Measurements from ENCODE around the gene SIRT2.

Gene SIRT2

GRCh38 chr19:38851622-38852230 is 47.7 kb downstream of the SIRT2 start:
- DNase-seq (ENCODE audit: low read depth), result no peak
- peak overlapping the region; percentile 68 for H3K4me3 ChIP-seq (ENCODE audit: low read depth, low read length)
- no peak for TF ChIP-seq CTCF (IDR thresholded peaks at IDR 0.05; ENCODE audit: control insufficient read depth, extremely low read depth, insufficient read depth)

DNA sequence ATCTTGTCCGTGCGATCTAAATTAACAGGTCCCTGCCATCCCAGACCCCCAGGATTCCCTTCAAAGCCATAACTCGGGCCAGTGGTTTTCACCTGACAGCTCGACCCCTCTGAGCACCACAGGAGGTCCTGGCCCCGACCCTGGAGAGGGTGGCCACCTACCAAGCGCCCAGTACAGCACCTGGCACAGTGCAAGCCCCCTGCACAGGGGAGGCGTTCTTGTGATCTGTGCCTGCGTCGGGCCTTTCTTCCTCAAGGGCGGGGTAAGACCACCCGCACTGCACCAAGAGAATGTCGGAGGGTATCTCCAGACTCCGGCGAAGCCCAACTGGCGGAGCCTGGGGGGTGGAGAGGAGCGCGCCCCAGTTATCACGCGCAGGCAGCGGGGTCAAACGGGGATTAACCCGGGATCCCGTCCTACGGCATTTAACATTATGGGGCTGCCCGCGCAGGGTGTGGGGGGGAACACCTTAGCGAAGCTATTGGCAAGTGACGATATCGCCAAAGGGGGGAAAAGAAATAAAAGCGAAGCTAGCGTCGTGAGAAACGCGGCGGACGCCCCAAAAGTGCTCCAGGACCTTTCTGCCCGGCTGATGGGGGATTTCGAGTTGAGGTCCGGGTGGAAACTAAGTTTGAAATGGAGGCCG is 48.3 kb downstream of the SIRT2 start:
- no peak for DNase-seq (ENCODE audit: low read depth)
- TF ChIP-seq CTCF (IDR thresholded peaks at IDR 0.05; ENCODE audit: control insufficient read depth, extremely low read depth, insufficient read depth), result no peak
- H3K4me3 ChIP-seq (ENCODE audit: low read depth, low read length), result peak overlapping the region; percentile 68

DNA sequence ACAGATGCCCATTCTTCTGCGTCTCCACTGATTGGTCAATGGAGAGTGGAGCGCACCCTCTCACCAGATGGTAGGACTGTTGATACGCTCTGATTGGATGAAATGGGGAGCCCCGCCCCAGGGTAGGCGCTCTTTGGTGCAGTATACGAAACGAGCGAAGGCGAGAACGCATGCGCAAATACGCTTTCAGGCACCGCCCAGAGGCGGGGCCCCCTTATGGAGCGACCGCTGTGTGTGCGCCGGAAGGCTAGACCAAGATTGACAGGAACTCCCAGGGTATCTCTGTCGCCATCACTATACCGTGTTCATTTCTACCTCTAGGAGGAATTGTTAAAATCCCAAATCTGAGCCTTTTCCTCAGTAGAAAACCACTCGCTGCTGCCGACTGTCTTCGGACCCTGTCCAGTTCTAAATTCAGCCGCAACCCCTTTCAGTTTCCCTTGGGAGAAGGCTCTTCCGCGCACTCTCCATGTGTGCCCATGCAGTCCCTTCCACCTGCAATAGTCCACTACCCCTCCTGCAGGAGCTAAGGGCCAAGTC is 48.9 kb downstream of the SIRT2 start:
- DNase-seq (ENCODE audit: low read depth), result no peak
- H3K4me3 ChIP-seq (ENCODE audit: low read depth, low read length), result peak overlapping the region; percentile 68
- TF ChIP-seq CTCF (IDR thresholded peaks at IDR 0.05; ENCODE audit: control insufficient read depth, extremely low read depth, insufficient read depth), result no peak

GRCh38 chr19:38849860-38850435 is 49.5 kb downstream of the SIRT2 start, which contains the start of gene HNRNPL:
HNRNPL (minus strand) TSS chr19:38849986; CDS start chr19:38849966, 20 bp downstream.
- DNase-seq (ENCODE audit: low read depth), result peak; percentile 100
- peak within 1 kb of the TSS; percentile 68 for H3K4me3 ChIP-seq (ENCODE audit: low read depth, low read length)
- peak; percentile 53 for TF ChIP-seq CTCF (IDR thresholded peaks at IDR 0.05; ENCODE audit: control insufficient read depth, extremely low read depth, insufficient read depth)

DNA sequence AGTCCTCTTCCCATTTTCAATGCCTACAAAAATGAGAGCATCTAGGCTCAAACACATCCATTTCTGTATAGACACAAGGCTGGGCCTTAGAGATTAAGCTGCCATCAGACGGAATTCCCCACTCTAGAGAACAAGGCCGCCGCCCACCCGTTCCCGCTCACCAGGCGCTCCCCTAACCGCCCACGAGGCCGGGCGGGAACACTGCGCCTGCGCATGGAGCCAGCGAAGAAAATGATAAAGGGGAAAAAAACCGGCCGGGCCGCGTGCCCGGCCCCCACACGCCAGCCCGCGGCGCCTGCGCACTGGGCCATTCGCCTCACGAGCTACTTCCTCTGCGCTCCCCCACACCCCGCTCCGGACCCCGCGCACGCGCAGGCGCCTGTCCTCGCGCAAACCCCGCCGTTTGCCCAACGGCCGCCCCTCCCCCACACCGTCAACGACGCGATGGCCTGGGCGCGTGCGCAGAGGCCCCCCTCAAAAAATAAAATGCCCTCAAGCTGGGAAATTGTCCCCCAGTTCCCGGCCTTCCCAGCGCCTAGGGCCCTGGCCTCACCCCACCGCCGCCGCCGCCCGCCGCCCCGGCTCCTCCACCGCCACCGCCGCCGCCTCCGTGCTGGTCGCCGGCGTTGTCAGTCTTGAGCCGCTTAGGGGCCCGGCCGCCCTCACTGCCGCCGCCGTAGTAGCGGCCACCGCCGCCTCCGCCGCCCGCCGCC is 50.1 kb downstream of the SIRT2 start:
- peak overlapping the region; percentile 59 for H3K4me3 ChIP-seq (ENCODE audit: low read depth, low read length)
- TF ChIP-seq CTCF (IDR thresholded peaks at IDR 0.05; ENCODE audit: control insufficient read depth, extremely low read depth, insufficient read depth), result no peak
- no peak for DNase-seq (ENCODE audit: low read depth)

GRCh38 chr19:38848299-38849146 is 50.9 kb downstream of the SIRT2 start:
- peak overlapping the region; percentile 59 for H3K4me3 ChIP-seq (ENCODE audit: low read depth, low read length)
- TF ChIP-seq CTCF (IDR thresholded peaks at IDR 0.05; ENCODE audit: control insufficient read depth, extremely low read depth, insufficient read depth), result no peak
- DNase-seq (ENCODE audit: low read depth), result no peak

Measured in LNCaP clone FGC (cell line).